GM13977 (cell line): ENCODE measurements around the gene KCTD20.
"Not testable (repeated sequence)": the region's sequence is repeated elsewhere in the genome, so short reads cannot be mapped to it uniquely, and the experiment has no call there.

Source experiments
- DNase-seq: peaks from one replicate; pipeline ENCODE4 v3.0.0; 2012; ENCODE audit warnings: low spot score
- CTCF ChIP-seq: IDR thresholded peaks from 2 replicates; pipeline ENCODE4 v1.5.1; 2012; ENCODE audit warnings: mild to moderate bottlenecking, control low read depth; ENCODE audit not compliant: insufficient read depth; ENCODE audit errors: extremely low read depth, missing control alignments
- in situ Hi-C: fragments of 300-500 bp; cut with MboI; formaldehyde crosslinking; loops from one replicate; pipeline ENCODE4 v1.12.0; 2022; ENCODE audit warnings: low sequenced_read_pairs, low pct_unique_long_range_greater_than_20kb, mixed read lengths, inconsistent platforms; ENCODE audit not compliant: unreplicated experiment

Gene KCTD20

GRCh38 chr6:36469148-36469661 lies 26.4 kb downstream of the KCTD20 start:
- no peak for TF ChIP-seq CTCF
- no peak for DNase-seq
- in situ Hi-C loops, result no loop called here

DNA sequence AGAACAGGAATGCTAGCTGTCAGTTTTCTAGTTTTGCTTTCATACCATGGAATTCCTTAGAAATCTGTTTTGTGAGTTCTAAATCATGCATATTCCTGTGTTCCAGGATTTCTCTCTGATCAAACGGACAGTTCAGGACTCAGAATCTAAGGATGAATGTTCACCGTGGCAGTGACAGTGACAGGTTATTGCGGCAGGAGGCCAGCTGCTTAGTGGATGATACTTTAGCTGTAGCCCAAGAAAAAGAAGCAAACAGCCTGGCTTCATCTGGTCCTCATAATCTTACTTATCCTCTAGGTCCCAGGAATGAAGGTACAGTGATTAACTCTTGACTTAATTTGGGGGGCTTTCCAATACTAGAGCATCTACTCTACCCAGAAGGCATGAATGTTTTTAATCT lies 27.1 kb downstream of the KCTD20 start:
- TF ChIP-seq CTCF, result no peak
- in situ Hi-C loops, result no loop called here
- no peak for DNase-seq

- TF ChIP-seq CTCF, result no peak
- DNase-seq, result no peak
- in situ Hi-C loops, result no loop called here
Observed at GRCh38 chr6:36478051-36478526, 35.3 kb downstream of the KCTD20 start.

- DNase-seq, result no peak
- in situ Hi-C loops, result no loop called here
- TF ChIP-seq CTCF, result no peak
Observed at GRCh38 chr6:36479256-36479655, 36.5 kb downstream of the KCTD20 start.

DNA sequence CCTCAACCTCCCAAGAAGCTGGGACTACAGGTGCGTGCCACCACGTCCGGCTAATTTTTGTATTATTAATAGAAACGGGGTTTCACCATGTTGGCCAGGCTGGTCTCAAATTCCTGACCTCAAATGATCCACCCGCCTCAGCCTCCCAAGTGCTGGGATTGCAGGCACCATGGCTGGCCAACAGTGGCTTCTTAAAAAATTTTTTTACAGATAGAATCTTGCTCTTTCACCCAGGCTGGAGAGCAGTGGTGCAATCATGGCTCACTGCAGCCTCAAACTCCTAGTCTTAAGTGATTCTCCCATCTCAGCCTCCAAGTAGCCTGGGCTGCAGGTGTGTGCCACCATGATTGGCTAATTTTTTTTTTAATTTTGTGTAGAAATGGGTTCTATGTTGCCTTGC lies 40.5 kb downstream of the KCTD20 start:
- DNase-seq, in situ Hi-C loops: not testable (repeated sequence)

- in situ Hi-C loops, result no loop called here
- no peak for DNase-seq
- TF ChIP-seq CTCF, result no peak
Observed at GRCh38 chr6:36484736-36485135, 41.9 kb downstream of the KCTD20 start.

DNA sequence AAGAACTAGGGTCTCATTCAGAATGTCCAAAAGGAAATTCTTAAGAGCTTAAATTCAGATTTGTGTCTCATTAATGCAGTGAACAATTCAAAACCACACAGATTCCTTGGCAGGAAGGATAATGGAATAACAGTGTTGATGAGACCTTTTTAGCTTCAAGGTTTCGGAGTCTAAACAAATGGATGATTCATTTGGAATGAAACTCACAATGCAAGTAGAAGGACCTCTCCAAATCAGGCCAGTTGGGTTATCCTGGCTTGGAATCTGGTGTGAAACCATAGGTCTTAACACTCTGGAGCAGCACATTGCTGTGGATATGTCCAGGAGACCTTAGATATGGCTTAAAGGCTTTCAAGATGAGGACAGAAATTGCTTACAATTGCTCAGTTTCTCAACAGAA lies 44.9 kb downstream of the KCTD20 start:
- no peak for DNase-seq
- in situ Hi-C loops, result no loop called here
- no peak for TF ChIP-seq CTCF
